GM20431 (cell line): ENCODE data around the gene KANSL3.
"Not testable (repeated sequence)": the region's sequence is repeated elsewhere in the genome, so short reads cannot be mapped to it uniquely, and the experiment has no call there.

Experiments used
- in situ Hi-C: fragments of 300-500 bp; cut with MseI, MboI; formaldehyde crosslinking; loops from one replicate; pipeline ENCODE4 v1.15.0; 2020; ENCODE audit warnings: low sequenced_read_pairs; ENCODE audit not compliant: unreplicated experiment

Gene KANSL3

GRCh38 chr2:96568094-96568493, 70.0 kb downstream of the KANSL3 start:
- in situ Hi-C loops: no loop called here

GRCh38 chr2:96565111-96565510, 73.0 kb downstream of the KANSL3 start:
- in situ Hi-C loops: no loop called here

GRCh38 chr2:96564563-96564962, 73.5 kb downstream of the KANSL3 start:
- in situ Hi-C loops: no loop called here

- in situ Hi-C loops: no loop called here
Measured at GRCh38 chr2:96564026-96564425, 74.1 kb downstream of the KANSL3 start.

- in situ Hi-C loops: no loop called here
Measured at GRCh38 chr2:96558485-96558884, 79.6 kb downstream of the KANSL3 start.

- in situ Hi-C loops: no loop called here
Measured at GRCh38 chr2:96558061-96558460, 80.1 kb downstream of the KANSL3 start.

GRCh38 chr2:96557421-96557820, 80.7 kb downstream of the KANSL3 start:
- in situ Hi-C loops: not testable (repeated sequence)

GRCh38 chr2:96556441-96557330, 81.4 kb downstream of the KANSL3 start:
- in situ Hi-C loops: no loop called here

GRCh38 chr2:96555146-96555610, 82.9 kb downstream of the KANSL3 start:
- in situ Hi-C loops: no loop called here

GRCh38 chr2:96554293-96555145, 83.6 kb downstream of the KANSL3 start:
- in situ Hi-C loops: no loop called here

GRCh38 chr2:96553957-96554292, 84.2 kb downstream of the KANSL3 start:
- in situ Hi-C loops: not testable (repeated sequence)

GRCh38 chr2:96553176-96553956, 84.7 kb downstream of the KANSL3 start:
- in situ Hi-C loops: no loop called here

GRCh38 chr2:96552315-96553175, 85.6 kb downstream of the KANSL3 start:
- in situ Hi-C loops: no loop called here

GRCh38 chr2:96551605-96552314, 86.4 kb downstream of the KANSL3 start:
- in situ Hi-C loops: no loop called here

- in situ Hi-C loops: no loop called here
Measured at GRCh38 chr2:96550787-96551604, 87.1 kb downstream of the KANSL3 start.

GRCh38 chr2:96549967-96550786, 87.9 kb downstream of the KANSL3 start:
- in situ Hi-C loops: no loop called here

- in situ Hi-C loops: no loop called here
Measured at GRCh38 chr2:96549466-96549785, 88.7 kb downstream of the KANSL3 start.
